ENCODE results near the gene HNRNPM. TPM values are rescaled to one million over a fixed set of nuclear protein-coding genes. Genes with fewer than 3 reads are reported as not detected.
"Not testable (repeated sequence)": the region's sequence is repeated elsewhere in the genome, so short reads cannot be mapped to it uniquely, and the experiment has no call there.

Gene HNRNPM
- total and polyA plus RNA-seq, 2 experiments from 2014 or later = 69.3 to 159 TPM

GRCh38 chr19:8403820-8404109 lies 41.0 kb upstream of the HNRNPM start:
- WGBS (ENCODE audit: low lambda C conversion rate, missing lambda C conversion rate) = 100% methylated on average over 1 of the region's 24 CpGs
- Histone ChIP-seq H3K9me2 (replicated peaks; ENCODE audit: insufficient read depth) (no peaks in the 10 kb centered on the region), H3K27ac (no peak overlapping the region), H3K79me2 (peaks cover 8% of the 10 kb centered on the region), H3K4me3 (no peak overlapping the region), H2AFZ (no peak overlapping the region), H3K27me3 (no peaks in the 10 kb centered on the region), H3K36me3 (replicated peaks; ENCODE audit: insufficient read depth, low read depth) (no peaks in the 10 kb centered on the region), H4K20me1 (ENCODE audit: insufficient read depth, poor library complexity, severe bottlenecking) (peaks cover 13% of the 10 kb centered on the region), H3K9me3 (ENCODE audit: low read depth) (no peaks in the 10 kb centered on the region), H3K4me2 (no peak overlapping the region), H3K4me1 (ENCODE audit: insufficient read depth) (no peaks in the 10 kb centered on the region)
- no peak for TF ChIP-seq EZH2 (IDR thresholded peaks at IDR 0.05; ENCODE audit: borderline replicate concordance)
- TF ChIP-seq CTCF (IDR thresholded peaks at IDR 0.05; ENCODE audit: poor library complexity) = no peak
- TF ChIP-seq EZH2phosphoT487 (IDR thresholded peaks at IDR 0.05; ENCODE audit: low read depth, severe bottlenecking, unreplicated experiment) = no peak
- DNase-seq (ENCODE audit: low spot score) = no peak

GRCh38 chr19:8404391-8405151 lies 40.2 kb upstream of the HNRNPM start:
- H2AFZ ChIP-seq = no peak overlapping the region
- 98% methylated on average over 15 of the region's 18 CpGs for WGBS (ENCODE audit: low lambda C conversion rate, missing lambda C conversion rate)
- H3K4me1 ChIP-seq (ENCODE audit: insufficient read depth) = no peaks in the 10 kb centered on the region
- no peaks in the 10 kb centered on the region for H3K79me2 ChIP-seq
- no peak overlapping the region for H3K4me2 ChIP-seq
- DNase-seq (ENCODE audit: low spot score) = no peak
- no peaks in the 10 kb centered on the region for H3K36me3 ChIP-seq (replicated peaks; ENCODE audit: insufficient read depth, low read depth)
- no peak overlapping the region for H3K27ac ChIP-seq
- no peak overlapping the region for H3K4me3 ChIP-seq
- no peaks in the 10 kb centered on the region for H3K9me3 ChIP-seq (ENCODE audit: low read depth)
- peaks cover 5% of the 10 kb centered on the region for H4K20me1 ChIP-seq (ENCODE audit: insufficient read depth, poor library complexity, severe bottlenecking)
- no peak for TF ChIP-seq EZH2 (IDR thresholded peaks at IDR 0.05; ENCODE audit: borderline replicate concordance)
- TF ChIP-seq CTCF (IDR thresholded peaks at IDR 0.05; ENCODE audit: poor library complexity) = no peak
- no peak for TF ChIP-seq EZH2phosphoT487 (IDR thresholded peaks at IDR 0.05; ENCODE audit: low read depth, severe bottlenecking, unreplicated experiment)
- H3K9me2 ChIP-seq (replicated peaks; ENCODE audit: insufficient read depth) = no peaks in the 10 kb centered on the region
- no peaks in the 10 kb centered on the region for H3K27me3 ChIP-seq

GRCh38 chr19:8410718-8411117 lies 34.1 kb upstream of the HNRNPM start:
- not testable (repeated sequence) for H3K4me1 ChIP-seq (ENCODE audit: insufficient read depth); H2AFZ ChIP-seq; DNase-seq (ENCODE audit: low spot score); H3K36me3 ChIP-seq (replicated peaks; ENCODE audit: insufficient read depth, low read depth); H3K27ac ChIP-seq; H3K27me3 ChIP-seq; H3K4me3 ChIP-seq; H3K79me2 ChIP-seq; H3K9me3 ChIP-seq (ENCODE audit: low read depth); H4K20me1 ChIP-seq (ENCODE audit: insufficient read depth, poor library complexity, severe bottlenecking); H3K4me2 ChIP-seq; H3K9me2 ChIP-seq (replicated peaks; ENCODE audit: insufficient read depth)
- WGBS (ENCODE audit: low lambda C conversion rate, missing lambda C conversion rate) = 93% methylated on average over 13 of the region's 13 CpGs

- Histone ChIP-seq H3K9me2 (replicated peaks; ENCODE audit: insufficient read depth) (no peaks in the 10 kb centered on the region), H3K36me3 (replicated peaks; ENCODE audit: insufficient read depth, low read depth) (no peaks in the 10 kb centered on the region), H3K79me2 (no peaks in the 10 kb centered on the region), H3K4me2 (peak within 1 kb of the TSS; percentile 82), H3K4me3 (peak within 1 kb of the TSS; percentile 18), H3K9me3 (ENCODE audit: low read depth) (no peaks in the 10 kb centered on the region), H4K20me1 (ENCODE audit: insufficient read depth, poor library complexity, severe bottlenecking) (no peaks in the 10 kb centered on the region), H3K27ac (no peak within 1 kb of the TSS), H2AFZ (peak within 1 kb of the TSS; percentile 35), H3K4me1 (ENCODE audit: insufficient read depth) (no peaks in the 10 kb centered on the region), H3K27me3 (no peaks in the 10 kb centered on the region)
- no peak for TF ChIP-seq EZH2phosphoT487 (IDR thresholded peaks at IDR 0.05; ENCODE audit: low read depth, severe bottlenecking, unreplicated experiment)
- TF ChIP-seq CTCF (IDR thresholded peaks at IDR 0.05; ENCODE audit: poor library complexity) = peak; percentile 84
- peak; percentile 99 for DNase-seq (ENCODE audit: low spot score)
- 17% methylated on average over 32 of the region's 89 CpGs for WGBS (ENCODE audit: low lambda C conversion rate, missing lambda C conversion rate)
Observed at GRCh38 chr19:8412783-8413628, 31.8 kb upstream of the HNRNPM start, which contains the start of gene MARCHF2. Gene MARCHF2, plus strand, starts transcription at chr19:8413305. Its CDS starts 8,536 bp downstream, at chr19:8421841.

Data from hepatocyte (in vitro differentiated cells).